ENCODE results near the gene OPCML. TPM values are rescaled to one million over a fixed set of nuclear protein-coding genes. Genes with fewer than 3 reads are reported as not detected.

Gene OPCML
- total and polyA plus RNA-seq, 7 experiments from 2014 or later = not detected

DNA sequence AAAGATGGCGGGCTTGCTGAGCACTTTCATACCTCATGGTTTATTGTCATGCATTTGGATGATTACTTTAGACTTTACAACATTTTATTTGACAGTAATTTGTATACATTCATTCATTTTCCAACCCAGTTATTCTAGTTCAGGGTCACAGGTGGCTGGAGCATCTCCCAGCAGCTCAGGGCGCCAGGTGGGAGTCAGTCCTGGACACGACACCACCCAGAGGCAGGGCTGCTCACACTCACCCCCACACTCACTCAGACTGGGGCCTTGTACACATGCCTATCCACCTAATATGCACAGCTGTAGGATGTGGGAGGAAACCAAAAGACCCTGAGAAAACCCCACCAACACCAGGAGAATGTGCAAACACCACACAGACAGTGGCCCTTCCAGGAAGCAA, 123.9 kb downstream of the OPCML start:
- no peak overlapping the region for H3K27ac Mint-ChIP-seq
- H3K36me3 Mint-ChIP-seq = no peaks in the 10 kb centered on the region
- H3K27ac ChIP-seq (ENCODE audit: low read depth, low read length) = no peak overlapping the region
- no peak overlapping the region for H3K4me3 ChIP-seq (ENCODE audit: low read length)
- ChIA-PET POLR2A (no interaction called here), CTCF (no interaction called here)
- intact Hi-C loops (cut with micrococcal nuclease) = no loop called here
- peaks cover 0 to 10% (median 0%) of the 10 kb centered on the region in 5 donors for H3K27me3 Mint-ChIP-seq
- no peaks in the 10 kb centered on the region for H3K27me3 ChIP-seq (ENCODE audit: control insufficient read depth in 2 of 2, insufficient read depth in 2 of 2, low read length in 2 of 2)
- no peaks in the 10 kb centered on the region for H3K4me1 ChIP-seq (ENCODE audit: control insufficient read depth in 2 of 2, insufficient read depth in 2 of 2, low read length in 2 of 2)
- no peak for ATAC-seq
- H3K36me3 ChIP-seq (ENCODE audit: control insufficient read depth in 2 of 3, insufficient read depth in 3 of 3, low read length in 3 of 3) = no peaks in the 10 kb centered on the region
- DNase-seq = no peak
- no peak overlapping the region for H3K4me3 Mint-ChIP-seq
- no peaks in the 10 kb centered on the region for H3K9me3 ChIP-seq (ENCODE audit: control insufficient read depth in 2 of 3, low read length in 3 of 3)
- H3K4me1 Mint-ChIP-seq = no peaks in the 10 kb centered on the region
- H3K9me3 Mint-ChIP-seq = peaks cover 0 to 14% (median 4%) of the 10 kb centered on the region in 11 donors

- H3K4me3 ChIP-seq (ENCODE audit: low read length) = no peak overlapping the region
- DNase-seq (no peak), ATAC-seq (no peak)
- CTCF ChIA-PET = no interaction called here
- peaks cover 0 to 10% (median 0%) of the 10 kb centered on the region in 5 donors for H3K27me3 Mint-ChIP-seq
- H3K27ac ChIP-seq (ENCODE audit: low read depth, low read length) = no peak overlapping the region
- no peaks in the 10 kb centered on the region for H3K4me1 ChIP-seq (ENCODE audit: control insufficient read depth in 2 of 2, insufficient read depth in 2 of 2, low read length in 2 of 2)
- H3K27me3 ChIP-seq (ENCODE audit: control insufficient read depth in 2 of 2, insufficient read depth in 2 of 2, low read length in 2 of 2) = no peaks in the 10 kb centered on the region
- POLR2A ChIA-PET = no interaction called here
- no peak overlapping the region for H3K27ac Mint-ChIP-seq
- peaks cover 0 to 14% (median 3%) of the 10 kb centered on the region in 11 donors for H3K9me3 Mint-ChIP-seq
- no peaks in the 10 kb centered on the region for H3K9me3 ChIP-seq (ENCODE audit: control insufficient read depth in 2 of 3, low read length in 3 of 3)
- intact Hi-C loops (cut with micrococcal nuclease) = no loop called here
- H3K36me3 ChIP-seq (ENCODE audit: control insufficient read depth in 2 of 3, insufficient read depth in 3 of 3, low read length in 3 of 3) = no peaks in the 10 kb centered on the region
- H3K4me3 Mint-ChIP-seq = no peak overlapping the region
- H3K36me3 Mint-ChIP-seq = no peaks in the 10 kb centered on the region
- H3K4me1 Mint-ChIP-seq = no peaks in the 10 kb centered on the region
These were observed 125.8 kb downstream of the OPCML start for GRCh38 chr11:133406489-133406888.

DNA sequence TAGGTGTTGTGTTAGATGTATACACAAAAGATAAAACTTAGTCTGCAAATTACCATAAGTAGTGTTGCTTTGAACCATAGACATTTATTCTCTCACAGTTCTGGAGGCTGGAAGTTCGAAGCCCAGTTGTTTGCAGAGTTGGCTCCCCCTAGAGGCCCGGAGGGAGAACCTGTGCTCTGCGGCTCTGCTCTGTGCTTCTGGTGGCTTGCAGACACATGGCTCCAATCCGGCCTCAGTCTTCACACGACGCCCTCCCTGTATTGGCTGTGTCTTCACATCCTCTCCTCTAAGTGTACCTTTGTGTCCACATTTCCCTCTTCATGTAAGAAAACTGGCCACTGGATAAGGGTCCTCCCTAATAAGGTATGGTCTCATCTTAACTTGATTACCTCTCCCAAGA, 128.4 kb downstream of the OPCML start:
- Mint-ChIP-seq H3K27me3 (peaks cover 0 to 16% (median 0%) of the 10 kb centered on the region in 5 donors), H3K27ac (no peak overlapping the region), H3K4me1 (no peaks in the 10 kb centered on the region), H3K4me3 (no peak overlapping the region), H3K36me3 (no peaks in the 10 kb centered on the region), H3K9me3 (peaks cover 0 to 14% (median 3%) of the 10 kb centered on the region in 11 donors)
- Histone ChIP-seq H3K4me1 (ENCODE audit: control insufficient read depth in 2 of 2, insufficient read depth in 2 of 2, low read length in 2 of 2) (no peaks in the 10 kb centered on the region), H3K4me3 (ENCODE audit: low read length) (no peak overlapping the region), H3K27me3 (ENCODE audit: control insufficient read depth in 2 of 2, insufficient read depth in 2 of 2, low read length in 2 of 2) (no peaks in the 10 kb centered on the region), H3K9me3 (ENCODE audit: control insufficient read depth in 2 of 3, low read length in 3 of 3) (no peaks in the 10 kb centered on the region), H3K36me3 (ENCODE audit: control insufficient read depth in 2 of 3, insufficient read depth in 3 of 3, low read length in 3 of 3) (no peaks in the 10 kb centered on the region), H3K27ac (ENCODE audit: low read depth, low read length) (no peak overlapping the region)
- ChIA-PET POLR2A (no interaction called here), CTCF (no interaction called here)
- DNase-seq = no peak
- ATAC-seq = no peak
- intact Hi-C loops (cut with micrococcal nuclease) = no loop called here

DNA sequence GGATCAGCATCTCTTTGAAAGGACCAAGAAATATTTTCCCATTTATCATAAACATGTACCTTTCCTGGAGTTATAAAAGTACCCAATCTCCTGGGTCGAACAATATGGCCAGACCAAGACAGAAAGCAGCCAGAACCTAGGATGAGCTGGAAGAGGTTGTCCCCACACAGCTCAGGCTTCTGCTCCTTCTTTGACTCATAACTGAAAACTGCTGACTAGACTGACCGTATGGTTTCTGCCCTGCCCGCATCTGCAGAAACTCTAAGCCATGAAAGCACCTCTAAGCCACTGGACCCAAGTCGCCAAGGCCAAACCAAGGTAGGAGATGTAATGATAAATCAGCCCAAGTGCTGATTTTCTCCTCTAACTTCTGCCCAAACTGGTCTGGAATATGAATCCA, 129.8 kb downstream of the OPCML start:
- DNase-seq = no peak
- ATAC-seq = no peak
- intact Hi-C loops (cut with micrococcal nuclease) = no loop called here
- Histone ChIP-seq H3K27ac (ENCODE audit: low read depth, low read length) (no peak overlapping the region), H3K36me3 (ENCODE audit: control insufficient read depth in 2 of 3, insufficient read depth in 3 of 3, low read length in 3 of 3) (no peaks in the 10 kb centered on the region), H3K9me3 (ENCODE audit: control insufficient read depth in 2 of 3, low read length in 3 of 3) (no peaks in the 10 kb centered on the region), H3K27me3 (ENCODE audit: control insufficient read depth in 2 of 2, insufficient read depth in 2 of 2, low read length in 2 of 2) (no peaks in the 10 kb centered on the region), H3K4me1 (ENCODE audit: control insufficient read depth in 2 of 2, insufficient read depth in 2 of 2, low read length in 2 of 2) (no peaks in the 10 kb centered on the region), H3K4me3 (ENCODE audit: low read length) (no peak overlapping the region)
- H3K4me1 Mint-ChIP-seq = no peaks in the 10 kb centered on the region
- no peak overlapping the region for H3K4me3 Mint-ChIP-seq
- H3K36me3 Mint-ChIP-seq = no peaks in the 10 kb centered on the region
- no peak overlapping the region for H3K27ac Mint-ChIP-seq
- ChIA-PET CTCF (no interaction called here), POLR2A (no interaction called here)
- peaks cover 0 to 14% (median 3%) of the 10 kb centered on the region in 11 donors for H3K9me3 Mint-ChIP-seq
- H3K27me3 Mint-ChIP-seq = peaks cover 0 to 18% (median 0%) of the 10 kb centered on the region in 5 donors

DNA sequence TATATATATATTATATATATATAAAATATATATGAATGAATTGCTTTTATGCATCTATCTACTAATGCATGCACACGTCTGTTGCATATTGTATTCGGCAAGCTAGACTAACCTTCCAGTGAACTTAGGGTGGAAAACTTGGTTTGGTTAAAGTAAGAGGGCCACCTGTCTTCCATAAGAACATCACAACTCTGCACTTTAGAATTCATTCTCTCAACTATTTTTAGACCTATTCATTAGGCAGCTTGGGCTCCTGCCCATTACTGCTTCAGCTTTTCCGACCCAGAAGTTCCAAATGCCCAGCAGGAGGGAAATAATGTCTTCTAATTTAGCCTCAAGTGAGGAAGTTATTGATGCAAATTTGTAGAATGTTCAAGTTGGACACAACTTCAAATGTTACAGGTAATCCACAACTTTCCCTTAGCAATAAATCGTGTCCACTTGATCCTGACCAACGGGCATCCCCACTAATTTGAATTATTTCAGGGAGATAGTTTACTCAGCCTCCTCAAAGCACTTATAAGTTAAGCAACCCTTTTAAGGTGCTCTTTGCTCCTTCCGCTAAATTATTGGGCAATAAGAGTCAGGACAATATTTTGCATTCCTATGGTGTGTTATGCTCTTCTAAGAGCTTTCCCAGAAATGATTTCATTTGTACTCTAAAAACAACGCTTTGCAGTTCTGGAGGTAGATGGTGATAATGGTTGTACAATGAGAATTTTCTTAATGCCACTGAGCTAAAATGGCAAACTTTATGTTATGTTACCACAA, 132.3 kb downstream of the OPCML start:
- H3K9me3 Mint-ChIP-seq = peaks cover 0 to 17% (median 3%) of the 10 kb centered on the region in 11 donors
- H3K27ac ChIP-seq (ENCODE audit: low read depth, low read length) = no peak overlapping the region
- ChIA-PET POLR2A (no interaction called here), CTCF (no interaction called here)
- H3K36me3 ChIP-seq (ENCODE audit: control insufficient read depth in 2 of 3, insufficient read depth in 3 of 3, low read length in 3 of 3) = no peaks in the 10 kb centered on the region
- DNase-seq (no peak), ATAC-seq (no peak)
- intact Hi-C loops (cut with micrococcal nuclease) = no loop called here
- H3K4me3 Mint-ChIP-seq = no peak overlapping the region
- peaks cover 0 to 13% (median 0%) of the 10 kb centered on the region in 5 donors for H3K27me3 Mint-ChIP-seq
- H3K36me3 Mint-ChIP-seq = no peaks in the 10 kb centered on the region
- H3K4me1 Mint-ChIP-seq = no peaks in the 10 kb centered on the region
- no peak overlapping the region for H3K4me3 ChIP-seq (ENCODE audit: low read length)
- H3K27ac Mint-ChIP-seq = no peak overlapping the region
- no peaks in the 10 kb centered on the region for H3K9me3 ChIP-seq (ENCODE audit: control insufficient read depth in 2 of 3, low read length in 3 of 3)
- no peaks in the 10 kb centered on the region for H3K27me3 ChIP-seq (ENCODE audit: control insufficient read depth in 2 of 2, insufficient read depth in 2 of 2, low read length in 2 of 2)
- H3K4me1 ChIP-seq (ENCODE audit: control insufficient read depth in 2 of 2, insufficient read depth in 2 of 2, low read length in 2 of 2) = no peaks in the 10 kb centered on the region

DNA sequence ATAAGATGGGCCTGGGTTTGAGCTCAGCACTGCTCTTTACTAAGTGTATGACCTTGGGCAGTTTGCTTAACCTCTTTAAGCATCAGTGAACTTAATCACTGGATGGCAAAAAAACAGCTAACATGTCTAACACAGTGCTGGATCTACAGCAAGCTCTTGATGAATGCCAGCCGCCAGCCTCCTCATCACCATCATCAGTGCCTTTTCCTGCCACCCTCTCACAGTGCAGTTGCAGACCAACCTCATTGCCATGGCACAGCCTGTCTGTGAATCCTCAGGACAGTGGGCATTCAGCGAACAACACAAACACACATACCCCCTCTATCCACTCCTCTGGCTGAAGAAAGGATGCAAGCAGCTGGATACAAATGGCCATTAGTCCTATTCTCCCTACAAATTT, 133.0 kb downstream of the OPCML start:
- ATAC-seq (no peak), DNase-seq (no peak)
- Histone ChIP-seq H3K9me3 (ENCODE audit: control insufficient read depth in 2 of 3, low read length in 3 of 3) (no peaks in the 10 kb centered on the region), H3K4me3 (ENCODE audit: low read length) (no peak overlapping the region), H3K27ac (ENCODE audit: low read depth, low read length) (no peak overlapping the region), H3K4me1 (ENCODE audit: control insufficient read depth in 2 of 2, insufficient read depth in 2 of 2, low read length in 2 of 2) (no peaks in the 10 kb centered on the region), H3K36me3 (ENCODE audit: control insufficient read depth in 2 of 3, insufficient read depth in 3 of 3, low read length in 3 of 3) (no peaks in the 10 kb centered on the region), H3K27me3 (ENCODE audit: control insufficient read depth in 2 of 2, insufficient read depth in 2 of 2, low read length in 2 of 2) (no peaks in the 10 kb centered on the region)
- no peak overlapping the region for H3K4me3 Mint-ChIP-seq
- peaks cover 0 to 15% (median 3%) of the 10 kb centered on the region in 11 donors for H3K9me3 Mint-ChIP-seq
- H3K27ac Mint-ChIP-seq = no peak overlapping the region
- intact Hi-C loops (cut with micrococcal nuclease) = no loop called here
- no peaks in the 10 kb centered on the region for H3K36me3 Mint-ChIP-seq
- H3K4me1 Mint-ChIP-seq = no peaks in the 10 kb centered on the region
- H3K27me3 Mint-ChIP-seq = peaks cover 0 to 13% (median 0%) of the 10 kb centered on the region in 5 donors
- CTCF ChIA-PET = no interaction called here
- POLR2A ChIA-PET = no interaction called here

DNA sequence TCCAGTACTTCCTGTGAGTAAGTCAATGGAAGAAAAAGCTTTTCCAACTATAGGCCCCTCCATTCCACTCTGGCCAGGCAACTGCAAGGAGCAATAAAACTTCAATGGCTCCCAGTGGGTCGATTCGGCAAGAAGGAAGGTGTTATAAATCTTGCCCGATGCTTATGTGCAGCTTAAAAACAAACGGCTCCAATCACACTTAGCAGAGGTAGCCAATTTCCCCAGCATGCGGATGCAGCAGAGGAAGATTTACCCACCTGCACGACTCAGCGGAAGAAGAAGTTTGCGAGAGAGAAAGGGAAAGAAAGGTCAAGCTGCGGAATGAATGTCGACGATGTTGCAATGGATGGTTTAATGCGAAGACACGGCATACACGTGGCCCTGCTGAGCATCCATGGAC, 141.5 kb downstream of the OPCML start:
- intact Hi-C loops (cut with micrococcal nuclease) = no loop called here
- peaks cover 0 to 6% (median 0%) of the 10 kb centered on the region in 5 donors for H3K27me3 Mint-ChIP-seq
- H3K36me3 Mint-ChIP-seq = no peaks in the 10 kb centered on the region
- DNase-seq = no peak
- no peak overlapping the region for H3K4me3 Mint-ChIP-seq
- POLR2A ChIA-PET = no interaction called here
- CTCF ChIA-PET = no interaction called here
- Histone ChIP-seq H3K9me3 (ENCODE audit: control insufficient read depth in 2 of 3, low read length in 3 of 3) (no peaks in the 10 kb centered on the region), H3K36me3 (ENCODE audit: control insufficient read depth in 2 of 3, insufficient read depth in 3 of 3, low read length in 3 of 3) (no peaks in the 10 kb centered on the region), H3K27ac (ENCODE audit: low read depth, low read length) (no peak overlapping the region), H3K4me1 (ENCODE audit: control insufficient read depth in 2 of 2, insufficient read depth in 2 of 2, low read length in 2 of 2) (no peaks in the 10 kb centered on the region), H3K4me3 (ENCODE audit: low read length) (no peak overlapping the region), H3K27me3 (ENCODE audit: control insufficient read depth in 2 of 2, insufficient read depth in 2 of 2, low read length in 2 of 2) (no peaks in the 10 kb centered on the region)
- peaks cover 0 to 10% (median 2%) of the 10 kb centered on the region in 11 donors for H3K9me3 Mint-ChIP-seq
- no peaks in the 10 kb centered on the region for H3K4me1 Mint-ChIP-seq
- no peak for ATAC-seq
- no peak overlapping the region for H3K27ac Mint-ChIP-seq

Data from naive thymus-derived CD4-positive, alpha-beta T cell (primary cell).